GM12874 (cell line): ENCODE measurements around the gene BAZ2A.

Experiments used
- CTCF ChIP-seq: IDR thresholded peaks from 2 replicates; pipeline ENCODE4 v1.5.1; 2011; ENCODE audit warnings: low read depth, mild to moderate bottlenecking, control low read depth, low read length, moderate library complexity; ENCODE audit not compliant: insufficient read depth

The BAZ2A gene

DNA sequence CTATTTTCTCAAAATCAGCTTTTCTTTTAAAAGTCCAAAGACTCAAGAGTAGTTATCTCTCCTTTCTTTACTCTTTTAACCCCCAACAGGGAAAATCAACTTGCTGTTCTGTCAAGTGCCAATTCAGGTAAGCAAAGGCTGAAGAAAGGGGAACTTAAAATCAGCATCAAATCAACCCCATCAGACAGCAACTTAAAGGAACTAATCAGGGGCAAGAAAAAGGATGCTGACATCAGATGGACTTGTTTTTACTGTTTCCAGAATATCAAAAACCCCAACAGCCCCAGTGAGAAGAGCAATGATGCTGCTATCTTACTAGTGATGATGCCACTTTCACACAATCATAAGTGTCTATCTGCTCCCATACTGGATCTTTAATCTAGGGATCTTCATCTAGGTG is 3.4 kb downstream of the BAZ2A start:
- no peak for TF ChIP-seq CTCF

GRCh38 chr12:56622535-56622934 is 7.6 kb downstream of the BAZ2A start:
- no peak for TF ChIP-seq CTCF

GRCh38 chr12:56616925-56617324 is 13.2 kb downstream of the BAZ2A start:
- no peak for TF ChIP-seq CTCF

DNA sequence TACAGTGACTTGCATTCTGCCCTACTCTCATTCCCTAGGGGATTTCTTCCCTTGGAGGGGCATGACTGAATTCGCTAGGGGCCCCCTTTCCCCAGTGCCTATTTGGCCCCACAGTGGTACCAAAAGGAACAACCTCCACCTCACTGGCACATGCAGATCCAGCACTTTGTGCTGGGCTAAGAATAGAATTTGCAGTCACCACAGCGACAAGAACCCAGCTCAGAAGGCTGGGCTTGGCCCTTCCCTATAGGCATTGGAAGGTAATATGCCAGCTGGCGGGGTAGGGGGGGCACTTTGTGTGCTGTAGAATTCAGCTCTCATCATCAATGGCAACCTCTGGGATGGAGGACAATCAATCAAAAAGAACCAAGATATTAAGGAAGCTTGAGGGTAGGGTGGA is 13.9 kb downstream of the BAZ2A start:
- no peak for TF ChIP-seq CTCF

GRCh38 chr12:56614627-56615026 is 15.5 kb downstream of the BAZ2A start:
- no peak for TF ChIP-seq CTCF

DNA sequence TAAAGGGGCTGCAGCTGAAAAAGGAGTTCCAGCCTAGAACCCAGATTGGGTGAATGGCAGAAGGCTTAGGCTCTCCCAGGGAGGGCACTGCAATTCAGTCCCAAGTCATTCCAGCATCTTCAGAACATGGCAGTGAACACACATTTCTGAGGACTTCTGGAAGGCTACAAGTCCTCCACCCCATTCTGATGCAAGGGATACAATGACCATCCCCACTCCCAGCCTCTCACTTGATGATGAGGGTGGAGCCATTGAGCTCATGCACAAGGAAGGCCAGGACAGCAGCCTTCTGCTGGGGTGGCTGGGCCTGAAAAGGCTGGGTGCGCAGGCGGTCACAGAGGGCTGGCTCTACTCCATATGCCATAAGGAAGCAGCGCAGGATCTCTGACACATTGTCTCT is 25.8 kb downstream of the BAZ2A start:
- TF ChIP-seq CTCF = no peak

- no peak for TF ChIP-seq CTCF
Measured at GRCh38 chr12:56602239-56602638, 27.9 kb downstream of the BAZ2A start.

GRCh38 chr12:56601503-56601902 is 28.6 kb downstream of the BAZ2A start:
- TF ChIP-seq CTCF = peak; percentile 37; the same call in 1 of the 2 replicates
